Measurements from ENCODE around the gene ULK3.

Gene ULK3

GRCh38 chr15:74873036-74873755 is 30.2 kb upstream of the ULK3 start, which contains the start of gene SCAMP2:
TSS of gene SCAMP2 (minus strand) at chr15:74873365. CDS start at chr15:74873255, 110 bp downstream.
- peak within 1 kb of the TSS; percentile 99 for H3K4me3 Mint-ChIP-seq

DNA sequence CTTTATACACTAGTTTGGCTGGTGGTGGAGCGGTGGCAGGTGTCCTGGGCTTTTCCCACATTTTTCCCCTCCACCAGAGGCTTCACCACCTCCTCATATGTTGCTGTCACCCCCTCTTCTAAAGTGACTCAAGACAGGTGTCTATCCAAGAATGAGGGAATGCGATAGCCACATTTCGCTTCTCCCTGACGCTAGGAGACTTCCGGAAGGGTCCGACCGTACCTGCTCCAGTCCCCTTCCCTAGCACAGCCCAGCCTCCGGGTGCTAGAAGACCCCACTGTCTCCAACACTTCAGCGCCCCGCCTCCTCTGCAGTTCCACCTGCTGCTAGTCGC is 29.7 kb upstream of the ULK3 start:
- peak overlapping the region; percentile 99 for H3K4me3 Mint-ChIP-seq
- peaks cover 36% of the 10 kb centered on the region for H3K36me3 Mint-ChIP-seq (ENCODE audit: low read depth)
- H3K27ac Mint-ChIP-seq: peak overlapping the region; percentile 92
- DNase-seq (ENCODE audit: low spot score): no peak
- H3K4me1 Mint-ChIP-seq (ENCODE audit: low read depth): peaks cover 46% of the 10 kb centered on the region
- H3K27me3 Mint-ChIP-seq (ENCODE audit: low read depth): peaks cover 3% of the 10 kb centered on the region
- peaks cover 6% of the 10 kb centered on the region for H3K9me3 Mint-ChIP-seq

More at GRCh38 chr15:74873036-74873755, 30.2 kb upstream of the ULK3 start, which contains the start of gene SCAMP2:
- Mint-ChIP-seq H3K9me3 (peaks cover 1% of the 10 kb centered on the region), H3K4me1 (ENCODE audit: low read depth) (peaks cover 40% of the 10 kb centered on the region), H3K27me3 (ENCODE audit: low read depth) (peaks cover 3% of the 10 kb centered on the region), H3K36me3 (ENCODE audit: low read depth) (peaks cover 31% of the 10 kb centered on the region), H3K27ac (peak within 1 kb of the TSS; percentile 92)
- peak; percentile 90 for DNase-seq (ENCODE audit: low spot score)

- H3K4me1 Mint-ChIP-seq (ENCODE audit: low read depth): peaks cover 61% of the 10 kb centered on the region
- peak overlapping the region; percentile 99 for H3K4me3 Mint-ChIP-seq
- no peaks in the 10 kb centered on the region for H3K27me3 Mint-ChIP-seq (ENCODE audit: low read depth)
- H3K36me3 Mint-ChIP-seq (ENCODE audit: low read depth): peaks cover 50% of the 10 kb centered on the region
- H3K9me3 Mint-ChIP-seq: peaks cover 7% of the 10 kb centered on the region
- peak overlapping the region; percentile 94 for H3K27ac Mint-ChIP-seq
- DNase-seq (ENCODE audit: low spot score): no peak
These were observed 27.7 kb upstream of the ULK3 start for GRCh38 chr15:74870436-74871215.

DNA sequence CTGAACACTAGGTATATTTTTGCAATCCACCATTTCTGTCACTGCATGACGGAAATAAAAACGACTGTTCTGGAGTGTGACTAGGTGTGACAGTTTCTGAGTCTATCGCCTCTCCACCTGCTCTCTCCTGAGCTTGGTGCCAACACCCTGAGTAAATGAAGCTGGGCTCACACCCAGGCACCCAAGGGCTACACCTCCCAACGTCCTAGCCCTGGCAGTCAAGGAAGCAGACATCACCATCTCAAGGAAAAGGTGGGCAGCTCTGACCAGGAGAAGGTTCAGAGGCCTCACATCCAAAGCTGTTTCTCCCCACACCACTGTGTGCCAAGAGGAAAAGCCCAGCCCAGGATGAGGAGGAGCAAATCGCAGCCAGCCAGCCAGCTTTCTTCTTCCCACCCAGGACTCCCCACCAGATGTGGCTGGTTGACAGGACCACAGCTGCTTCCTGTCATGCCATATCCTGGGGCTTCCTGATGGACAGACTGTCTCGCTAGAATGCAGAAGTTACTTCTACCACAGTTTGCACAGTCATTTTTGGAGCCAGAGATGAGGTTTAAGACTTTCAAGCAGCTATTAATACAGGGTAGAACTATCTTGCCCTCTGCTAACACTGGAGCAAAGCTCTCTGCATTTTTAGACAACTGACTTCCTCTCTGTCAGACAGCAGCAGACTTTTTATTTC is 26.9 kb upstream of the ULK3 start:
- Mint-ChIP-seq H3K4me3 (peak overlapping the region; percentile 99), H3K4me1 (ENCODE audit: low read depth) (peaks cover 64% of the 10 kb centered on the region), H3K36me3 (ENCODE audit: low read depth) (peaks cover 55% of the 10 kb centered on the region), H3K27me3 (ENCODE audit: low read depth) (no peaks in the 10 kb centered on the region), H3K9me3 (peaks cover 7% of the 10 kb centered on the region), H3K27ac (peak overlapping the region; percentile 94)
- DNase-seq (ENCODE audit: low spot score): peak; percentile 63

DNA sequence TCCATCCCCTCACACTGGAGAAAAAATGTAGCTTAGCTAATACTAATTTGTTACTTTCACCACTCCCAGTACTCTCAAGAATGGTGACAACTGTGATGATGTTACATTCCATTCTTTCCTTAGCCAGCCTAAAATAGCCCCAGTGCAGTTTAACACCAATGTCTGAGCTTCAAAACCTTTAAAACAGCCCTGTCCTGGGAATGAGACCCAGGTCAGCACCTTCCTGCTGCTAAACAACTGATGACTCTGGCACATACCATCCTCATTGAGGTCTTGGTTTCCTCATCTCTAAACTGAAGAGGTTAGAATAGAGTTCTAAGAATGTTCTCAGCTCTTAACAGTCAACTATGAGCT is 26.4 kb upstream of the ULK3 start:
- Mint-ChIP-seq H3K27me3 (ENCODE audit: low read depth) (no peaks in the 10 kb centered on the region), H3K27ac (peak overlapping the region; percentile 94), H3K9me3 (peaks cover 7% of the 10 kb centered on the region), H3K4me1 (ENCODE audit: low read depth) (peaks cover 66% of the 10 kb centered on the region), H3K4me3 (peak overlapping the region; percentile 99), H3K36me3 (ENCODE audit: low read depth) (peaks cover 59% of the 10 kb centered on the region)
- DNase-seq (ENCODE audit: low spot score): no peak

GRCh38 chr15:74868059-74868458 is 25.1 kb upstream of the ULK3 start:
- DNase-seq (ENCODE audit: low spot score): no peak

DNA sequence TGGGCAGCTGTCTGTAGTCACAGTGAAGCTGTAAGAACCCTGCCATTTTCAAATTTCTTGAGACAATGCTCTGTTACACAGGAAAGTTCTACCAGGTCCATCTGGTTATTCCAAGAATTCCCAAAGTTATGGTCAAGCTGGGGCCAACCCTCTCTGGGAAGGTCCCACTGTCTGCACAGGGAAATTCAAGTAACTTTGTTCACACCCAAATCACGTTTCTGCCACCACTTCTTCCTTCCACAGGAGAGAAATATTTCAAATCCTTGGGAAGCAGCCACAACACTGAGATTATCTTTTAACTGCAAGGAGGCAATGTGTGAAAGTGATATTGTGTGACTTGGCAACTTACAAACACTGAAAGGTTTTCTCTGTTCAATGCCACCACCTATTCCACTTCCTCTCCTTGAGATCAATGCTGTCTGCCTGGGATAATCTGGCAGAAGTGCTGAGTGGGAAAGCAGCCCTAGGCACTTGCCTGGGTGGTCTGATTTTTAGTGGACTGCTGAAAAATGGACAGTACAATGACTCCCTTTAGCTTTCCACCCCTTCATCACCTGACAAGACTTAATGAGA is 24.6 kb upstream of the ULK3 start:
- Mint-ChIP-seq H3K4me1 (ENCODE audit: low read depth) (peaks cover 61% of the 10 kb centered on the region), H3K9me3 (peaks cover 7% of the 10 kb centered on the region), H3K36me3 (ENCODE audit: low read depth) (peaks cover 59% of the 10 kb centered on the region), H3K27me3 (ENCODE audit: low read depth) (no peaks in the 10 kb centered on the region), H3K27ac (peak overlapping the region; percentile 84), H3K4me3 (peak overlapping the region; percentile 84)
- no peak for DNase-seq (ENCODE audit: low spot score)

More at GRCh38 chr15:74868059-74868458, 25.1 kb upstream of the ULK3 start:
- Mint-ChIP-seq H3K4me1 (ENCODE audit: low read depth) (peaks cover 65% of the 10 kb centered on the region), H3K36me3 (ENCODE audit: low read depth) (peaks cover 63% of the 10 kb centered on the region), H3K9me3 (peaks cover 7% of the 10 kb centered on the region), H3K4me3 (peak overlapping the region; percentile 84), H3K27ac (peak overlapping the region; percentile 84), H3K27me3 (ENCODE audit: low read depth) (no peaks in the 10 kb centered on the region)

- H3K4me3 Mint-ChIP-seq: peak overlapping the region; percentile 60
- H3K36me3 Mint-ChIP-seq (ENCODE audit: low read depth): peaks cover 55% of the 10 kb centered on the region
These were observed 23.1 kb upstream of the ULK3 start for GRCh38 chr15:74866090-74866489.

GRCh38 chr15:74865316-74865715 is 22.4 kb upstream of the ULK3 start:
- Mint-ChIP-seq H3K4me1 (ENCODE audit: low read depth) (peaks cover 51% of the 10 kb centered on the region), H3K4me3 (peak overlapping the region; percentile 60), H3K27ac (peak overlapping the region; percentile 72), H3K36me3 (ENCODE audit: low read depth) (peaks cover 47% of the 10 kb centered on the region), H3K27me3 (ENCODE audit: low read depth) (no peaks in the 10 kb centered on the region), H3K9me3 (peaks cover 7% of the 10 kb centered on the region)
- no peak for DNase-seq (ENCODE audit: low spot score)

More at GRCh38 chr15:74866090-74866489, 23.1 kb upstream of the ULK3 start:
- Mint-ChIP-seq H3K9me3 (peaks cover 7% of the 10 kb centered on the region), H3K27me3 (ENCODE audit: low read depth) (no peaks in the 10 kb centered on the region), H3K4me1 (ENCODE audit: low read depth) (peaks cover 58% of the 10 kb centered on the region), H3K27ac (peak overlapping the region; percentile 32)
- no peak for DNase-seq (ENCODE audit: low spot score)

GRCh38 chr15:74864296-74864695 is 21.3 kb upstream of the ULK3 start:
- no peak for DNase-seq (ENCODE audit: low spot score)
- H3K27ac Mint-ChIP-seq: peak overlapping the region; percentile 58

DNA sequence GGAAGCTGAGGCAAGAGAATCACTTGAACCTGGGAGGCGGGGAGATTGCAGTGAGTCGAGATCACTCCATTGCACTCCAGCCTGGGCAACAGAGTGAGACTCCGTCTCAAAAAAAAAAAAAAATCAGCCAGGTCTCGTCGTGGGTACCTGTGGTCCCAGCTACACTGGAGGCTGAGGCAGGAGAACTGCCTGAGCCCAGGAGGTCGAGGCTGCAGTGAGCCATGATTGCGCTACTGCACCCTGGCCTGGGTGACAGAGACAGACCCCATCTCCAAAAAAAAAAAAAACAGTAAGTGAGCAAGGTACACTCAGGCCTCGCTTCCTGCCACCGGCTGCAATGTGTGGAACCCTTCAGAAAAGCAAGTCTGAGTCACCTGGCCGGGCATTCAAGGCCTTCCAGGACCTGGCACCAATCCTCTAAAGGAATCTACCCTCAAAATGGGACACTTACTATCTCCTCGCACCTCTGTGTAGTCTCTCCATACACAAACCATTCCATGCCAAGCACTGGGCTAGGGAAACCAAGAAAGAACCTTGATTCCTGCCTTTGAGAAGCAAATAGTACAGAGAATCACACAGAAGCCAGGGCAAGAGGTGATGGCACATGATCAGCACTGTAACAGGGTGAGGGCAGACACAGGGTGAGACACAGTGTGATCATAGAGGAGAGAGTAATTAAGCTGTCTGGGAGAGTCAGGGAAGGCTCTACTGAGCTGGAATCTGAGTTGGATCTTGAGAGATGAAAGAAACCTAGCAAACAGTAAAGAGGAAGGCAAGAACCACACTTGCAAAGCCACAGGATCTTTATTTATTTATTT is 20.5 kb upstream of the ULK3 start:
- H3K9me3 Mint-ChIP-seq: peaks cover 7% of the 10 kb centered on the region
- peak overlapping the region; percentile 16 for H3K4me3 Mint-ChIP-seq

More at GRCh38 chr15:74864296-74864695, 21.3 kb upstream of the ULK3 start:
- Mint-ChIP-seq H3K4me1 (ENCODE audit: low read depth) (peaks cover 44% of the 10 kb centered on the region), H3K4me3 (peak overlapping the region; percentile 18), H3K9me3 (peaks cover 7% of the 10 kb centered on the region), H3K36me3 (ENCODE audit: low read depth) (peaks cover 37% of the 10 kb centered on the region), H3K27me3 (ENCODE audit: low read depth) (no peaks in the 10 kb centered on the region)

GRCh38 chr15:74858369-74858740 is 15.4 kb upstream of the ULK3 start:
- no peaks in the 10 kb centered on the region for H3K27me3 Mint-ChIP-seq (ENCODE audit: low read depth)
- no peak overlapping the region for H3K4me3 Mint-ChIP-seq
- peaks cover 29% of the 10 kb centered on the region for H3K4me1 Mint-ChIP-seq (ENCODE audit: low read depth)
- H3K36me3 Mint-ChIP-seq (ENCODE audit: low read depth): peaks cover 11% of the 10 kb centered on the region
- no peaks in the 10 kb centered on the region for H3K9me3 Mint-ChIP-seq
- no peak for DNase-seq (ENCODE audit: low spot score)
- no peak overlapping the region for H3K27ac Mint-ChIP-seq

More for the DNA sequence above, 20.5 kb upstream of the ULK3 start:
- Mint-ChIP-seq H3K36me3 (ENCODE audit: low read depth) (peaks cover 36% of the 10 kb centered on the region), H3K27ac (peak overlapping the region; percentile 80), H3K27me3 (ENCODE audit: low read depth) (no peaks in the 10 kb centered on the region), H3K4me1 (ENCODE audit: low read depth) (peaks cover 44% of the 10 kb centered on the region)
- no peak for DNase-seq (ENCODE audit: low spot score)

Measured in T-helper 2 cell treated with Interferon-gamma antibody and Interleukin-4, amounts not matched to agents 5 μg/mL and 100 μg/mL, for 36 hours (primary cell).